Muscle of leg (tissue), 11 donors: ENCODE data around the gene VWA3B. TPM values are rescaled to one million over a fixed set of nuclear protein-coding genes. Genes with fewer than 3 reads are reported as not detected.

Experiments used
- DNase-seq: peaks from one replicate; pipeline ENCODE4 v3.0.0; 2013
- H3K27ac ChIP-seq: one replicate; pipeline ENCODE4 v1.5.1; 2013; ENCODE audit warnings: mild to moderate bottlenecking, low read length, control low read depth
- H3K27me3 ChIP-seq: one replicate; pipeline ENCODE4 v1.6.1; 2013; ENCODE audit warnings: low read length; ENCODE audit not compliant: control insufficient read depth, insufficient read depth
- H3K36me3 ChIP-seq: one replicate; pipeline ENCODE4 v1.6.1; 2013; ENCODE audit warnings: low read length; ENCODE audit not compliant: control insufficient read depth, insufficient read depth
- H3K4me1 ChIP-seq: one replicate; pipeline ENCODE4 v1.6.1; 2013; ENCODE audit warnings: low read length; ENCODE audit not compliant: control insufficient read depth, insufficient read depth
- H3K4me3 ChIP-seq: one replicate; pipeline ENCODE4 v1.5.1; 2013; ENCODE audit warnings: low read length, control low read depth
- H3K9me3 ChIP-seq: replicated peaks from 2 replicates; pipeline ENCODE4 v1.6.1; 2013; ENCODE audit warnings: low read depth, low read length; ENCODE audit not compliant: control insufficient read depth
- WGBS: methylation state at CpG from one replicate; pipeline ENCODE4 v1.1.5; 2013; ENCODE audit warnings: missing lambda C conversion rate; ENCODE audit not compliant: insufficient coverage; 5-methylcytosine and 5-hydroxymethylcytosine counted together
- polyA plus RNA-seq, 8 donors: library from polyadenylated mRNA; unstranded; fragments of 120-200 nt; gene quantifications; one replicate each; pipeline versions ENCODE4 v1.2.1 to v1.2.3, GENCODE V29; 2013; ENCODE audit warnings: inconsistent platforms in 1 of 8, low replicate concordance in 1 of 8; ENCODE audit not compliant: insufficient read length in 8 of 8, insufficient read depth in 1 of 8
- total RNA-seq: library from RNA; stranded (reverse); fragments of 120-200 nt; gene quantifications from one replicate; pipeline ENCODE4 v1.2.4, GENCODE V29; 2013

Gene VWA3B
- total and polyA plus RNA-seq, 9 donors = 0.13 to 1.3 (median 0.57) TPM; not detected in 1

DNA sequence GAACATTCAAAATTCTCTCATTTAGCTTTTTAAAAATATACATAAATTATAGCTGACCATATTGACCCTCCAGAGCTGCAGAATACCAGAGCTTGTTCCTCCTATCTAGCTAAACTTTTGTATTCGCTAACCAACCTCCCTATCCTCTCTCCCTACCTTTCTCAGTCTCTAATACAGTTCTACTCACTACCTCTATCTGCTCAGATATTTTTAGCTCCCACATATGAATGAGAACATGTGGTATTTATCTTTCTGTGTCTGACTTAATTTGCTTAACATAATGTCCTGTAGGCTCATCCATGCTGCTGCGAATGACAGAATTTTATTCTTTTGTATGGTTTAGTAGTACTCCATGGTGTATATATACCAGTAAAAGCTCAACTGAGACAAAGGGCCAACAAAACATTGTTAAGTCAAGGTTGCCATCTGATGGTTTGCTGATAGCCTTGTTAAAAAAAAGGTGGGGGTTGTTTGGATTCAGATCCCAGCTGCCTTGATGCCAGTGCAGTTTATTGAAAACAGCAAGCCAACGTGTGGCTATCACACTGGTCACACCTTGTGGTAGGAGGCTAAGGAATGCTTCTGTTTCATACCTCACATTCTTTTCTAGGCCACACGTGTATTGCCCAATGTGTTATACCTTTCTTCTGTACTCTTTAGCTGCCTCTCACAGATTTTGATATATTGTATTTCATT is 101.5 kb downstream of the VWA3B start:
- WGBS = no CpG with 5 or more reads among the region's 4 CpGs
- Histone ChIP-seq H3K4me3 (no peak overlapping the region), H3K9me3 (no peaks in the 10 kb centered on the region), H3K27me3 (peaks cover 2% of the 10 kb centered on the region), H3K27ac (no peak overlapping the region), H3K4me1 (no peaks in the 10 kb centered on the region), H3K36me3 (no peaks in the 10 kb centered on the region)
- no peak for DNase-seq

GRCh38 chr2:98191883-98192282 is 104.9 kb downstream of the VWA3B start:
- Histone ChIP-seq H3K4me3 (no peak overlapping the region), H3K4me1 (no peaks in the 10 kb centered on the region), H3K27ac (no peak overlapping the region), H3K27me3 (no peaks in the 10 kb centered on the region), H3K36me3 (no peaks in the 10 kb centered on the region), H3K9me3 (no peaks in the 10 kb centered on the region)
- DNase-seq = peak; percentile 42
- WGBS = 26% methylated on average over 3 of the region's 5 CpGs

DNA sequence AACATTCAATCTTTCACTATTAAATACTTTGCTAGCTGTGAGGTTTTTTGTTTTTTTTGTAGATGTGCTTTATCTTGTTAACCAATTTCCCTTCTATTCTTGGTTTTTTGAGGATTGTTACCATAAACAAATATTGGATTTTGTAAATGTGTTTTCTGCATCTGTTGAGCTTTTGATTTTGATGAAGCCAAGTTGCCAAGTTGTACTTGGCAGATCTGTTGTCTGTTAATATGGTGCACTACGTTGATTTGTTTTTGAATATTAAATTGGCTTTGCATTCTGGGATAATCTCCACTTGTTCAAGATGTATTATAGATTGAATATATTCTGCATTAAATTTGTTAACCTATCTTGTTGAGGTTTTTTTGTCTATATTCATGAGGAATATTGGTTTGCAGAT is 114.6 kb downstream of the VWA3B start:
- no CpG with 5 or more reads among the region's 1 CpG for WGBS
- DNase-seq = no peak
- Histone ChIP-seq H3K36me3 (no peaks in the 10 kb centered on the region), H3K27ac (no peak overlapping the region), H3K27me3 (no peaks in the 10 kb centered on the region), H3K4me1 (no peaks in the 10 kb centered on the region), H3K9me3 (no peaks in the 10 kb centered on the region), H3K4me3 (no peak overlapping the region)

DNA sequence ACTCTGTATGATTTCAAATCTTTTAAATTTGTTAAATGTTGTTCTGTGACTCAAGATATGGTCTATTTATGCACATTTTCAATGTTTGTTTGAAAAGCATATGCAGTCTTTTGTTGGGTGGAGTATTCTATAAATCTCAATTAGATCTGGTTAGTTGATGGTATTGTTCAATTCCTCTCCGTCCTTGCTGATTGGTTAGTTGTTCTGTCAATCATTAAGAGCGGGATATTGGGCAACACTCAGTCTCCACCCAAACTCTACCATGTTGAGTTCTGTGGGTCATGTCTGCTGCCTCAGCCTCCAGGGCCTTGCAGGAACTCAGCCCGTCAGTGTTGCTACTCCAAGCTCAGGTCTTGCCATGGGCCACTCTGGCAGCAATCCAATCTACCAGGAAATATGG is 118.9 kb downstream of the VWA3B start:
- H3K27ac ChIP-seq = no peak overlapping the region
- DNase-seq = no peak
- no peaks in the 10 kb centered on the region for H3K4me1 ChIP-seq
- WGBS = 100% methylated on average over 1 of the region's 3 CpGs
- no peak overlapping the region for H3K4me3 ChIP-seq
- H3K9me3 ChIP-seq = no peaks in the 10 kb centered on the region
- H3K27me3 ChIP-seq = no peaks in the 10 kb centered on the region
- no peaks in the 10 kb centered on the region for H3K36me3 ChIP-seq

GRCh38 chr2:98212092-98213000 is 125.4 kb downstream of the VWA3B start:
- H3K27ac ChIP-seq = no peak overlapping the region
- 32% methylated on average over 5 of the region's 9 CpGs for WGBS
- H3K9me3 ChIP-seq = no peaks in the 10 kb centered on the region
- H3K36me3 ChIP-seq = no peaks in the 10 kb centered on the region
- no peaks in the 10 kb centered on the region for H3K4me1 ChIP-seq
- DNase-seq = peak; percentile 17
- no peak overlapping the region for H3K4me3 ChIP-seq
- H3K27me3 ChIP-seq = peaks cover 5% of the 10 kb centered on the region

- Histone ChIP-seq H3K4me3 (no peak overlapping the region), H3K9me3 (peaks cover 6% of the 10 kb centered on the region), H3K27ac (no peak overlapping the region), H3K36me3 (no peaks in the 10 kb centered on the region), H3K27me3 (peaks cover 5% of the 10 kb centered on the region), H3K4me1 (no peaks in the 10 kb centered on the region)
- DNase-seq = no peak
- no CpG with 5 or more reads among the region's 4 CpGs for WGBS
These were observed 129.6 kb downstream of the VWA3B start for GRCh38 chr2:98216616-98217015.

GRCh38 chr2:98219152-98219551 is 132.2 kb downstream of the VWA3B start:
- no CpG with 5 or more reads among the region's 3 CpGs for WGBS
- no peak for DNase-seq
- H3K4me1 ChIP-seq = no peaks in the 10 kb centered on the region

GRCh38 chr2:98233941-98234340 is 147.0 kb downstream of the VWA3B start:
- no peaks in the 10 kb centered on the region for H3K36me3 ChIP-seq
- no peak for DNase-seq
- no peaks in the 10 kb centered on the region for H3K4me1 ChIP-seq
- H3K4me3 ChIP-seq = no peak overlapping the region
- H3K27me3 ChIP-seq = no peaks in the 10 kb centered on the region
- no peak overlapping the region for H3K27ac ChIP-seq
- no peaks in the 10 kb centered on the region for H3K9me3 ChIP-seq
- 60% methylated on average over 2 of the region's 2 CpGs for WGBS

More at GRCh38 chr2:98219152-98219551, 132.2 kb downstream of the VWA3B start:
- Histone ChIP-seq H3K9me3 (peaks cover 6% of the 10 kb centered on the region), H3K36me3 (no peaks in the 10 kb centered on the region), H3K4me3 (no peak overlapping the region), H3K27me3 (no peaks in the 10 kb centered on the region), H3K27ac (no peak overlapping the region)

DNA sequence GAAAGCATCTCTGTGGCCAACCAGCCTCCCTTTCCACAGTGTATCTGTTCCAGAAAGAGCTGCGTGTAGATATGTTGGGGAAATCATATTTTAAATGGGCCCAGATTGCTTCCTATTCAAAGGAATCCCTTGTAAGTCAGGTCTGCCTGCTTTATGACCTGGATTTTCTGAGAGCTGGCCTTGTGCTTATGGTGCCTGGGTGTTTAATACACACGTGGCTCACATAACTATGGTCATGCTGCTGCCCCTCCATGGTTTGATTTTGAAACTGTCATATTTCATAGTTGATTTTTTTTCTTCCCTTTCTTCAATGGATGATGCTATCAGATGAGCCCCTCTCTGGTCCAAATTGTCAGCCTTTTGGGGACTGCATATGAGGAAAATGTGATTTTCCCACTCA is 147.8 kb downstream of the VWA3B start:
- no CpG with 5 or more reads among the region's 2 CpGs for WGBS

DNA sequence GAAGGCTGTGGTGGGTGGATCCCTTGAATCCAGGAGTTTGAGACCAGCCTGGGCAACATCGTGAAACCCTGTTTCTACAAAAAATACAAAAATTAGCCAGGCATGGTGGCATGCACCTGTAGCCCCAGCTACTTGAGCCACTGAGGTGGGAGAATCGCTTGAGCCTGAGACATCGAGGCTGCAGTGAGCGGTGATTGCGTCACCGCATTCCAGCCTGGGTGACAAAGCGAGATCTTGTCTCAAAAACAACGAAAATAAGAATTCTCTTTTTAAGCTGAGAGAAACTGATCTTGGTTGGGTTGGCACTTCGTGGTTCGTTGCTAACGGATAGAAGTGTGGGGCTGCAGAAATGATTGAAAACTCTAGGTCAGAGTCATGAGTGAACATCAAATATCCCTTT is 150.0 kb downstream of the VWA3B start:
- Histone ChIP-seq H3K4me3 (no peak overlapping the region), H3K36me3 (no peaks in the 10 kb centered on the region), H3K27me3 (no peaks in the 10 kb centered on the region), H3K9me3 (no peaks in the 10 kb centered on the region), H3K4me1 (no peaks in the 10 kb centered on the region), H3K27ac (no peak overlapping the region)
- WGBS = 88% methylated on average over 11 of the region's 11 CpGs
- no peak for DNase-seq

More for the DNA sequence above, 147.8 kb downstream of the VWA3B start:
- Histone ChIP-seq H3K4me1 (no peaks in the 10 kb centered on the region), H3K27me3 (no peaks in the 10 kb centered on the region), H3K36me3 (no peaks in the 10 kb centered on the region), H3K9me3 (no peaks in the 10 kb centered on the region), H3K27ac (no peak overlapping the region), H3K4me3 (no peak overlapping the region)
- DNase-seq = peak; percentile 20
